Measurements from ENCODE around the gene TMX3.

GRCh38 chr18:68642003-68642402 lies 72.9 kb downstream of the TMX3 start:
- TF ChIP-seq, protein P1, sequence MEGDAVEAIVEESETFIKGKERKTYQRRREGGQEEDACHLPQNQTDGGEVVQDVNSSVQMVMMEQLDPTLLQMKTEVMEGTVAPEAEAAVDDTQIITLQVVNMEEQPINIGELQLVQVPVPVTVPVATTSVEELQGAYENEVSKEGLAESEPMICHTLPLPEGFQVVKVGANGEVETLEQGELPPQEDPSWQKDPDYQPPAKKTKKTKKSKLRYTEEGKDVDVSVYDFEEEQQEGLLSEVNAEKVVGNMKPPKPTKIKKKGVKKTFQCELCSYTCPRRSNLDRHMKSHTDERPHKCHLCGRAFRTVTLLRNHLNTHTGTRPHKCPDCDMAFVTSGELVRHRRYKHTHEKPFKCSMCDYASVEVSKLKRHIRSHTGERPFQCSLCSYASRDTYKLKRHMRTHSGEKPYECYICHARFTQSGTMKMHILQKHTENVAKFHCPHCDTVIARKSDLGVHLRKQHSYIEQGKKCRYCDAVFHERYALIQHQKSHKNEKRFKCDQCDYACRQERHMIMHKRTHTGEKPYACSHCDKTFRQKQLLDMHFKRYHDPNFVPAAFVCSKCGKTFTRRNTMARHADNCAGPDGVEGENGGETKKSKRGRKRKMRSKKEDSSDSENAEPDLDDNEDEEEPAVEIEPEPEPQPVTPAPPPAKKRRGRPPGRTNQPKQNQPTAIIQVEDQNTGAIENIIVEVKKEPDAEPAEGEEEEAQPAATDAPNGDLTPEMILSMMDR (IDR thresholded peaks at IDR 0.05) = no peak
- no peak for TF ChIP-seq POLR2A (IDR thresholded peaks at IDR 0.05)
